WERI-Rb-1 (cell line): Measurements from ENCODE around the gene ANTXR2.

Experiments used
- DNase-seq: peaks from one replicate; pipeline ENCODE4 v3.0.0-alpha.2; 2020
- H3K27ac ChIP-seq: fragments of 250-450 bp; sonication (Bioruptor Pico); 2 replicates; pipeline ENCODE4 v1.5.1; 2020; ENCODE audit warnings: mild to moderate bottlenecking, moderate library complexity
- H3K27me3 ChIP-seq: fragments of 250-450 bp; sonication (Bioruptor Pico); 2 replicates; pipeline ENCODE4 v1.5.1; 2021; ENCODE audit warnings: mild to moderate bottlenecking, low read depth, moderate library complexity; ENCODE audit not compliant: insufficient read depth, severe bottlenecking
- H3K36me3 ChIP-seq: fragments of 250-450 bp; sonication (Bioruptor Pico); 2 replicates; pipeline ENCODE4 v1.5.1; 2020; ENCODE audit warnings: mild to moderate bottlenecking, moderate library complexity
- H3K4me3 ChIP-seq: 2 replicates; pipeline ENCODE4 v1.5.1; 2011; ENCODE audit warnings: low read depth, mild to moderate bottlenecking, control low read depth, low read length
- H3K9me3 ChIP-seq: fragments of 250-450 bp; sonication (Bioruptor Pico); 2 replicates; pipeline ENCODE4 v1.5.1; 2021; ENCODE audit warnings: mild to moderate bottlenecking, moderate library complexity; ENCODE audit not compliant: severe bottlenecking
- TF ChIP-seq, protein P1 (sequence below): IDR thresholded peaks from 2 replicates; pipeline ENCODE4 v1.5.1; 2011; ENCODE audit warnings: low read depth, mild to moderate bottlenecking, control low read depth, inconsistent platforms, low read length

ANTXR2 gene

DNA sequence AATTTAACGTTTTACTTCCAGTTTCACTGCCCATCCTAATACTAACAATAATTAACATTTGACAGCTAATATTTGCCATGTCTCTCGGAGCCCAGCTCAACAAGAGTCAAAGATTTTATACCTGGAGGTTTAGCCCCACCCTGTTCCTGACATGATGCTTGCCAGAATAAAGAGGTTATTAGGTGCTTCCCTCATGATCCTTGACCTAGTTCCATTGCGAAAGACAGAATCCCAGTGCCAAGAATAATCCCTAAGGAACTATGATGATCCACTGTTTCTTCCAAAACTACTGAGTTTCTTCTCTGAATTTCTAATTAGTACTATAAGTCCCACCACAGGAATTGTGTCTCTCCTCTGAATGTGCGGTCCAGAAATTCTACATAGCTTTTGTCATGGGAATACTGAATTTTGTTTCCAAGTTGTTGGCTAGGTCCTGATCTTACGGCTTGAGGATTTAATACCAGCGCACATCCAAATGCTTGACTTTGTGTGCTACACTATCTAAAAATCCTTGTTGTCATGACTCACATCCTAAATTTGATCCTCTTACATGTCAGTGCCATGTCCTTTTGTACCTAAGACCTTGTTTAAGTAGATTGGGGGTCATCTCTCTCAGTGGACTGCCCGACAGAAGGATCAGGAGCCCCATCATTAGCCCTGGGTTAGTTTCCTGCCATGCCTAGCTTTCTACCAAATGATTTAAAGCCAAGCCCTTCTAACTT lies 23.1 kb downstream of the ANTXR2 start:
- no peak overlapping the region for H3K4me3 ChIP-seq
- H3K27me3 ChIP-seq, result no peaks in the 10 kb centered on the region
- TF ChIP-seq, protein P1, sequence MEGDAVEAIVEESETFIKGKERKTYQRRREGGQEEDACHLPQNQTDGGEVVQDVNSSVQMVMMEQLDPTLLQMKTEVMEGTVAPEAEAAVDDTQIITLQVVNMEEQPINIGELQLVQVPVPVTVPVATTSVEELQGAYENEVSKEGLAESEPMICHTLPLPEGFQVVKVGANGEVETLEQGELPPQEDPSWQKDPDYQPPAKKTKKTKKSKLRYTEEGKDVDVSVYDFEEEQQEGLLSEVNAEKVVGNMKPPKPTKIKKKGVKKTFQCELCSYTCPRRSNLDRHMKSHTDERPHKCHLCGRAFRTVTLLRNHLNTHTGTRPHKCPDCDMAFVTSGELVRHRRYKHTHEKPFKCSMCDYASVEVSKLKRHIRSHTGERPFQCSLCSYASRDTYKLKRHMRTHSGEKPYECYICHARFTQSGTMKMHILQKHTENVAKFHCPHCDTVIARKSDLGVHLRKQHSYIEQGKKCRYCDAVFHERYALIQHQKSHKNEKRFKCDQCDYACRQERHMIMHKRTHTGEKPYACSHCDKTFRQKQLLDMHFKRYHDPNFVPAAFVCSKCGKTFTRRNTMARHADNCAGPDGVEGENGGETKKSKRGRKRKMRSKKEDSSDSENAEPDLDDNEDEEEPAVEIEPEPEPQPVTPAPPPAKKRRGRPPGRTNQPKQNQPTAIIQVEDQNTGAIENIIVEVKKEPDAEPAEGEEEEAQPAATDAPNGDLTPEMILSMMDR, result no peak
- no peaks in the 10 kb centered on the region for H3K9me3 ChIP-seq
- DNase-seq, result no peak
- H3K36me3 ChIP-seq, result peaks cover 16% of the 10 kb centered on the region
- no peak overlapping the region for H3K27ac ChIP-seq

DNA sequence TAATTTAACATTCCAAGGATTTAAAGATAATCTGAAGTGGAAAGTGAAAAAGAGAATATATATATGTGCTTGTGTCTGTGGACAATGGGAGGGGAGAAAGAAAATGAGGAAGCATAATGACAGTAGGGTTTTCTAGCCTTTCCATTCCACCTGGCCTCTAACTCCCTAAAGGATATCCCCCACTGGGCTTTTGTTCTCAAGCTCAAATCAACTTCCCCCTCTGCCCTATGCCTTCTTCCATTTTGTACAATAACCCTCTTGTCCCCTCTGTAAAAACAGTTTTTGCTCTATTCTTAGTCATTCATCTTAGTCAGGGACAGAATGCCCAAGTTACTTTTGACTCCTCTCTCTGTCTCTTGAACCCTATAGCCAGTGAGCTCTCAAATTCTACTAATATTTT lies 23.6 kb downstream of the ANTXR2 start:
- peaks cover 13% of the 10 kb centered on the region for H3K36me3 ChIP-seq
- no peaks in the 10 kb centered on the region for H3K27me3 ChIP-seq

DNA sequence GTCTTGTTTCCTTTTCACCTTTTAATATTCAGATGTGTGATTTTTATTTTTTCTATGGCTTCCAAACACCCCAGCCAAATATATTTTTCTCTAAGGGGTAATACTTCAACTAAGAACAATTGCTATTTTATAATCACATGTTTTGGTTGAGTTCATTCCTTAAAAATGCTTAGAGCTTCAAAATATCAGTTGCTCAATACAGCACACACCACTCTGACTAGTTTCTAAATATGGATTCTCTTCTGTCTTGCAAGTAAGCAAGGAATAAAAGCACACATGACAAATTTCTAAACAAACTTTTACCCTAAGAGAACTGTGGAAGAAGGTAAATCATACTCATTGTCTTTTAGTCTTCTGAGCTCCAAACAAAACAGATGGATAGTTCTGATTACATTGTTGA lies 27.2 kb downstream of the ANTXR2 start:
- Histone ChIP-seq H3K4me3 (no peak overlapping the region), H3K36me3 (peaks cover 3% of the 10 kb centered on the region; the same call in 1 of the 2 replicates), H3K27ac (no peak overlapping the region), H3K9me3 (no peaks in the 10 kb centered on the region), H3K27me3 (no peaks in the 10 kb centered on the region)
- DNase-seq, result no peak
- TF ChIP-seq, protein P1, result no peak

More for the DNA sequence above, 23.6 kb downstream of the ANTXR2 start:
- Histone ChIP-seq H3K4me3 (no peak overlapping the region), H3K27ac (no peak overlapping the region), H3K9me3 (no peaks in the 10 kb centered on the region)
- TF ChIP-seq, protein P1, result no peak
- DNase-seq, result no peak

DNA sequence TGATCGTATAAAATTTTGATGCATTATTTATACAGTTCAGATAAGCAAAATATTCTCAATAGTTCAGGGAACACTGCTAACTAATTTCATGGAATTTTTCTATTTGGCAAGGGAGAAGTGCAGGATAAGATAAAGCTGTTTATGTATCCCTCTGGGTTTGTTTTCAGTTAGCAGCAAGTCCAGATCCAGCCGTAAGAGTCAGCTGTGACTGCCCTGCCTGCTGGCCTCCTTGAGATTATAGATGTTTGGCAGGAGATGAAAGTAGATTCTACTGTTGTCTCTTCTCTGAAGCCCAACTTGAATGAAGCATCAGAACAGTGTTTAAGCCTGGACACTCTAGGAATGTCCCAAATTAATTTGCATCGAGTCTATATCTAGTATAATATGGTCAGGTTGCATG lies 29.5 kb downstream of the ANTXR2 start:
- H3K36me3 ChIP-seq, result no peaks in the 10 kb centered on the region; the same call in 1 of the 2 replicates
- H3K4me3 ChIP-seq, result no peak overlapping the region
- TF ChIP-seq, protein P1, result no peak

DNA sequence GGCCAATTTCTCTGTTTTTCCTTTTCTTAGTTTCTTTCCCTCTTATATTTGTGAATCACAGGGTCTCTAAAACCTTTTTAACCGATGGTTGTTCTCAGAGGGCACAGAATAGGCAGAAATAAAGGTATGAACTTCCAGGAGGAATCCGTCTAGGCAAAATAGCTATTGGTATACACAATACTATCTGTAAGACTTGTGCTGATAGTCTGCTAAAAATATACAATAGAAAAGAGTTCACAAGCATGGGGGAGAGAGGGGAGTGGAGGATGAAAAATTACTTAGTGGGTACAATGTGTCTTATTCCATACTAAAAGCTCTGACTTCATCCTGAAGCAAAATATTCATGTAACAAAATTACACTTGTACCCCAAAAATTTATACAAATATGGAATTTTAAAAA lies 30.2 kb downstream of the ANTXR2 start:
- H3K36me3 ChIP-seq, result no peaks in the 10 kb centered on the region; the same call in 1 of the 2 replicates
- no peaks in the 10 kb centered on the region for H3K27me3 ChIP-seq
- DNase-seq, result no peak
- TF ChIP-seq, protein P1, result no peak
- no peaks in the 10 kb centered on the region for H3K9me3 ChIP-seq
- no peak overlapping the region for H3K4me3 ChIP-seq
- H3K27ac ChIP-seq, result no peak overlapping the region

More for the DNA sequence above, 29.5 kb downstream of the ANTXR2 start:
- Histone ChIP-seq H3K27me3 (no peaks in the 10 kb centered on the region), H3K9me3 (no peaks in the 10 kb centered on the region), H3K27ac (no peak overlapping the region)
- no peak for DNase-seq

DNA sequence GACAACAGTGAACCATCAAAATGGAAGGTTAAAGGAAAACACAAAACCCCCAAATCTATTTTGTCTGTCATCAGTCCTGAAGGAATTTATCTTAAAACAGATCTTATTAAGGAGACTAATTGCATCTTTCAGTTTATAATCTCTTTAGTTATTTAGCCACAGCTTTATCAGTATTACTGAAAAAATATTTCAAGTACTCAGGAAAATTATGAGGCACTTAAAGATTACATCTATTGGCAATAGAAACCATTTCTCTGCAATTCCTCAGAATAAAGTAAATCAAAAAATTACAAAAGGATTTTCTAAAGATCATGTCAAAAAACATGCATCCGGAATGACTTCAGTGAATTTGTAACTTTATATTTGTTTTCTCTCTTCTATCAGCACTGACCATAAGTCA lies 35.2 kb downstream of the ANTXR2 start:
- no peaks in the 10 kb centered on the region for H3K27me3 ChIP-seq
- no peak for DNase-seq
- H3K9me3 ChIP-seq, result no peaks in the 10 kb centered on the region
- peaks cover 4% of the 10 kb centered on the region; the same call in 1 of the 2 replicates for H3K36me3 ChIP-seq
- no peak overlapping the region for H3K4me3 ChIP-seq
- H3K27ac ChIP-seq, result no peak overlapping the region
- TF ChIP-seq, protein P1, result no peak
